Measurements from ENCODE around the gene NKAIN1.
"Not testable (repeated sequence)": the region's sequence is repeated elsewhere in the genome, so short reads cannot be mapped to it uniquely, and the experiment has no call there.

The NKAIN1 gene

GRCh38 chr1:31239653-31240241 lies at the start of gene NKAIN1:
Gene NKAIN1 (minus strand): TSS chr1:31239887. CDS start chr1:31239547, 340 bp downstream.
- DNase-seq (ENCODE audit: low read depth in 2 of 2): no peak

DNA sequence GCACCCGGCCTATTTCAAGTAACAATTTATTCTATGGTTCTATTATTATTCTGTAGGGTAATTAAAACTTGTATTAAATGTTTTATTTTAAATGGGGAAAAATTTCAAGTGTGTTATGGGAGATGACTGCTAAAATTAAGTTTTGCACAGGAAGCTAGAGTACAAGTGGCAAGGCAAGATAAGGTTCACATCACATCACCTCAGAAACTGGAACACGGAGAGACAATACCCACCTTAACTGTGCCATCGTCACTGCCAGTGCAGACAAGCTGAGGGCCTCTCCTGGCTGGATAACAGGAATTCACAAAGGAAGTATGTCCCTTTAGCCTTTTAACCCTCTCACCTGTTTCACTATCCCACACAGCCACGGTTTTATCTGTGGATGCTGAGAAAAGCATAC lies 49.3 kb upstream of the NKAIN1 start:
- DNase-seq (ENCODE audit: low read depth in 2 of 2): no peak

DNA sequence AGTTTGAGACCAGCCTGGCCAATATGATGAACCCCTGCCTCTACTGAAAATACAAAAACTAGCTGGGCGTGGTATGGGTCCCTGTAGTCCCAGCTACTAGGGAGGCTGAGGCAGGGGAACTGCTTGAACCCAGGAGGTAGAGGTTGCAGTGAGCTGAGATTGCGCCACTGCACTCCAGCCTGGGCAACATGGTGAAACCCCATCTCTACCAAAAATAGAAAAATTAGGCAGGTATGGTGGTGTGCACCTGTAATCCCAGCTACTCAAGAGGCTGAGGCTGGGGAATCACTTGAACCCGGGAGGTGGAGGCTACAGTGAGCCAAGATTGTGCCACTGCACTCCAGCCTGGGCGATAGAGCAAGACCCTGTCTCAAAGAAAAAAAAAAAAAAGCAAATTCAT lies 48.1 kb upstream of the NKAIN1 start:
- not testable (repeated sequence) for DNase-seq (ENCODE audit: low read depth in 2 of 2)

- not testable (repeated sequence) for DNase-seq (ENCODE audit: low read depth in 2 of 2)
Observed at GRCh38 chr1:31282426-31282825, 42.7 kb upstream of the NKAIN1 start.

DNA sequence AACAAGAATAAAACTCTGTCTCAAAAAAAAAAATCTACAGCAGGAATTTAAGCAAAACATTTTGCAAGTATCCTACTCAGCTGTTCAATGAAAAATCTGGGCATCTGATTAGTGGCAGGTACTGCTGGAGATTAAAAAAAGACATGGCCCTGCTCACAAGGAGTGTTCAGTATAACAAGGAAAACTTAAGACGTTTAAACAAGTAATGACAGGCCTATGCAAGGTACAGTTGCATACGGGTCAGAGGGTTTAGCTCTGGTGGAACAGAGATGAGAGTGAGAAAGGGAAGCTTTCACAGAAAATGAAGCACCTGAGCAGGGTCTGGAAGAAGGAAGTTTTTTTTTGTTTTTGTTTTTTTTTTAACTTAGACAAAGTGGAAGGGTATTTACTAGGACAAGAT lies 33.9 kb upstream of the NKAIN1 start:
- no peak for DNase-seq (ENCODE audit: low read depth in 2 of 2)

GRCh38 chr1:31272369-31272768 lies 32.7 kb upstream of the NKAIN1 start:
- DNase-seq (ENCODE audit: low read depth in 2 of 2): no peak

GRCh38 chr1:31266547-31266946 lies 26.9 kb upstream of the NKAIN1 start:
- no peak for DNase-seq (ENCODE audit: low read depth in 2 of 2)

DNA sequence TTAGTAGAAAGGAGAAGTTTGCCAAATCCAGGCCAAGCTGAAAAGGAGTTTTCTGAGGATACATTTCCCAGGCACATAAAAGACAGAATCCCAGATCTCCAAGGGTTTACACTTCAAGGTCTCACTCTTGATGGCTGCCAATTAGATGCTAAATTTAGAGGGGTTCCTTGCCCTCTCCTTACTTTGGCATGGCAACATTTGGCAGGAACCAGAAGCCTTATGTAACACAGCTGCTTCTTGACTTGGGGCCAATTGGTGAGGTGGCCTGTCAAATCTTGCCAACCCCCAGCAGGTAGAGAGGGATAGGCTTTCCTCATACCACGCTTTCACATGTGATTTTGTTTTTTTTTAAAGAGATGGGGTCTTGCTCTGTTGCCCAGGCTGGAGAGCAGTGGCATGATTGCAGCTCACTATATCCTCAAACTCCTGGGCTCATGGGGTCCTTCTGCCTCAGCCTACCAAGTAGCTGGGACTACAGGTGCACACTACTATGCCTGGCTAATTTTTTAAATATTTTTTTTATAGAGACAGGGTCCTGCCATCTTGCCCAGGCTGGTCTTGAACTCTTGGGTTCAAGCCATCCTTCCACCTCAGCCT lies 25.2 kb upstream of the NKAIN1 start:
- no peak for DNase-seq (ENCODE audit: low read depth in 2 of 2)

DNA sequence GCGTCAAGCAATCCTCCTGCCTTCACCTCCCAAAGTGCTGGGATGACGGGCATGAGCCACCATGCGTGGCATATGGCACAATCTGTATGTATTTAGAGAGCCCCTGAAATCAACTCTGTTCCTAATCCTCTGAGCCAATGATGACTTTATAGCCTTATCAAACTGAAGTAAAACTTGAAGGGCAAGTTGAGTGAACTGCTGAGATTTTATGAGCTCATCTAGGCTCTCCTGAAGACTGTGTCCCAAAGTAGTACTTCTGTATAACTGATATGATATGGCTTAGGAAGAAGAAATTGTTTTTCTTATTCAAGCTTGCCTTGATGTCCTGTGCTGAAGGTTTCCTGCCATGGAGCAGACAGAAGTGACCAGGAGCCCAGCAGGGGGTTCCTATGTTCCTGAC lies 23.7 kb upstream of the NKAIN1 start:
- no peak for DNase-seq (ENCODE audit: low read depth in 2 of 2)

GRCh38 chr1:31262393-31262792 lies 22.7 kb upstream of the NKAIN1 start:
- DNase-seq (ENCODE audit: low read depth in 2 of 2): not testable (repeated sequence)

- DNase-seq (ENCODE audit: low read depth in 2 of 2): no peak
Observed at GRCh38 chr1:31261916-31262315, 22.2 kb upstream of the NKAIN1 start.

DNA sequence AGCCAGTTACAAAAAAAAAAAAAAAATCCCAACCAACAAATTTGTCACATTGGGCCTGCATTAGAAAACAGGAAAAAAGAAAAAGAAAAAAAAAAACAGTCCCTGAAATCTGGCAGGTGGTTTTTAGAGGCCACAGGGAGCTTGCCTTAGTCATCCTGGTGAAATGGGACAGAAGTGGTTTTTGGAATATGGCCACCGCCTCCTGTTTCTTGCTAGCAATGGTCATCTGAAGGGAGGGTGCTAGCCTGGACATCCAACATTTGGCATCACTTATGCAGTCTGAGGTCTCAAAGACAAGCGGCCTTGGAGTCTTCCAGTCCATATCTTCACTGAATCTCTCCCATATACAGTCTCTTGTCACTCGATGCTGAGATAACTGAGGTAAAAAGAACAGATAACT lies 20.1 kb upstream of the NKAIN1 start:
- DNase-seq (ENCODE audit: low read depth in 2 of 2): no peak

DNA sequence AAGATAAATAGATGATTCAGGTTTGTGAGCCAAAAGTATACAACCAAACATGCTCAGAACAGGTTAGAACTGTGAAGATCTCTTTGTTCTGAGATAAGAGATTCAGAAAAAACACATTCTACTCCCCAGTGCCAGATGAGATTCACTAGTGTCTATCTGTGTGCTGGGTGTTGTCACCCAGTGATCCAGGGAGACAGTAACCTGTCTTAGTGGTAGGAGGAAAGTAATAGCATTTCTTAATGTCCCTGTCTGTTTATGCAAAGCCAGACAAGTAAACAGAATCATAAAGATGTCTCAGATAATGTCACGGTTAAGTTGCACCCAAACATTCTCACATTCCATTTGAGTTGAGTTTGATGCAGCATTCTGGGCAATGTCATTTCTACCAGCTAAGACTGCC lies 18.9 kb upstream of the NKAIN1 start:
- DNase-seq (ENCODE audit: low read depth in 2 of 2): no peak

DNA sequence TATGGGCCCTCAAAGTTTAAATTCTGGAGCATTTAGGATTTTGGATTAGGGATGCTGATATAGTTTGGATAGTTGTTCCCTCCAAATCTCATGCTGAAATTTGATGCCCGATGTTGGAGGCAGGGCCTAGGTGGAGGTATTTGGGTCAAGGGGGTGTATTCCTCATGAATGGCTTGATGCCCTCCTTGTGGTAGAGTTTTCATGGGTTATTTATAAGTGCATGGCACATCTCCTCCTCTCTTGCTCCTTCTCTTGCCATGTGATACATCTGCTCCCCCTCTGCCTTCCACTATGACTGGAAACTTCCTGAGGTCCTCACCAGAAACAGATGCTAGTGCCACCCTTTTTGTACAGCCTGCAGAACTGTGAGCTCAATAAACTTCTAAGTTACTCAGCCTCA lies 17.5 kb upstream of the NKAIN1 start:
- no peak for DNase-seq (ENCODE audit: low read depth in 2 of 2)

- DNase-seq (ENCODE audit: low read depth in 2 of 2): no peak
Observed at GRCh38 chr1:31249854-31250253, 10.2 kb upstream of the NKAIN1 start.

- no peak for DNase-seq (ENCODE audit: low read depth in 2 of 2)
Observed at GRCh38 chr1:31248276-31248675, 8.6 kb upstream of the NKAIN1 start.

DNA sequence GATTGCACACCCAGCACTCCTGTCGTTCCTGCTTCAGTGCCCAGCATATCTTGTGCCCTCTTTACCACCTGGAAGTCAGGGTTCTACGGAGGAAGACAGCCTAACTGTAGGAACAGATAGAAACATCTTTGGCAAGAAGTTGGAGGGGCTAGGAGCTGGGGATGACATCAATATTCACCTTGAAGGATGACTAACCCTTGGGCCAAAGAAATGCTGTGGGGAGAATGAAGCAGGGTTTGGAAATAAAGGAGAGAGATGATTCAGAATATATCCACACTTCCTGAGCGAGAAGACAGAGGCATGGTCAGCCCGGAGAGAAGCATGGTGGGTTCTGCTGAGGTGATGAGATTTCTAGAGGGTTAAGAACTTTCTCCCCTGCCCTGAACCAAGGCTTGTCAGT lies 4.6 kb upstream of the NKAIN1 start:
- no peak for DNase-seq (ENCODE audit: low read depth in 2 of 2)

- no peak for DNase-seq (ENCODE audit: low read depth in 2 of 2)
Observed at GRCh38 chr1:31243501-31244286, 4.0 kb upstream of the NKAIN1 start.

DNA sequence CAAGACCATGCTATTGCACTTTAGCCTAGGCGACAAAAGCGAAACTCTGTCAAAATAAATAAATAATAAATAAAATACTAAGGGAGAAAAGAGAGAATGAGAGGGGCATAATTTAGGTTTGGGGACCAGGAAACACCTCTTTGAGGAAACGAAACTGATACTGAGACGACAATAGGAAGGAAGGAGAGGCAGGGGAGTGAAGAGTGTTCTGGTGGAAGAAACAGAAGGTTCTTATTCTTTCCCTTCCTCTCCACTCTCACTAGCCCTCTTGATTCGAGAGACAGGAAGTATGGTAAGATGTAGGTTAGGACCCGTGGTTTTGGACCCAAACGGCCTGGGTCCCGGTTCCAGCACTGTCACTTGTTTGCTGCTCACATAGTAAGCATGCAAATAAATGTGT lies 1.6 kb upstream of the NKAIN1 start:
- DNase-seq (ENCODE audit: low read depth in 2 of 2): no peak

- DNase-seq (ENCODE audit: low read depth in 2 of 2): no peak
Observed at GRCh38 chr1:31238986-31239613, 587 bp downstream of the NKAIN1 start.

DNA sequence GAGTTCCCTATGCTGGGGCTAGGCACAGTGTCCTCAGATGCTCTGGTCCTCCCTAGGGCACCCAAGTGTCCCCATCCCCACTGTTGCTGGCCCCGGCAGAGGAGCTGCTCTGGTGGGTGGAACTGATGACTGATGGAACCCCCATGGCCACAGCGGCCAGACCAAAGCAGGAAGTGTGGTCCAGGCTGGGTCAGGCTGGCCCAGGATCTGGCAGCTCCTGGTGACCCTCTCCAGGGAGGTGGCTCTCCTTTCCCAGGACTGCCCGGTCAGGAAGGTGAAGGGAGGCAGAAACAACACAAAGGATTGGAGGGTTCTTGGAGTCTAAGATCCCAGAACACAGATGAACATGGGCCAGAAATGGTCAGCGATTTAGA lies 1.1 kb downstream of the NKAIN1 start:
- DNase-seq (ENCODE audit: low read depth in 2 of 2): no peak

DNA sequence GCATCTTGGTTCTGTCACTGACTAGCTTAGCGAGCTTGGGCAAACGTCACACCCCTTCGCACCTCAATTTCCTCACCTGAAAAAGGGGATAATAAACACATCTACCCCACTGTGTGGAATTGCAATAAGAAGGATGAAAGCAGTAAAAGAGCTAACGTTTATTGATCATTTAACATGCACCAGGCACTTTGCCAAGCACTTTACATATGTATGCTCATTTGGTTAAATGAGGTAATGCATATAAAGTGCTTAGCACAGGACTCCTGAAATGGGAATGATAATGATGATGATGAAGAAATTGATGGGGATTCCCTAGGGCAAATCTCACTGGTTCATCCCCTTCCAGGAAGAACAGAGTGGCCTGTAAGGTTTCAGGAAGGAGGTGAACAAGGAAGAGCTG lies 4.8 kb downstream of the NKAIN1 start:
- no peak for DNase-seq (ENCODE audit: low read depth in 2 of 2)
